HepG2 (cell line): ENCODE data around the gene TSEN54. TPM values are rescaled to one million over a fixed set of nuclear protein-coding genes. Genes with fewer than 3 reads are reported as not detected.

Experiments
- ATF1 ChIP-seq: IDR thresholded peaks from 2 replicates; pipeline ENCODE4 v1.6.1; 2016; ENCODE audit warnings: mild to moderate bottlenecking, control low read depth
- CCDC6 ChIP-seq: sonication (generic); formaldehyde crosslinking; IDR thresholded peaks from 2 replicates; pipeline ENCODE4 v1.8.1; 2022; ENCODE audit warnings: mild to moderate bottlenecking, missing genetic modification reagents, moderate library complexity
- GTF3A ChIP-seq: sonication (generic); formaldehyde crosslinking; conservative IDR thresholded peaks from 2 replicates; pipeline ENCODE4 v1.4.0; 2020; ENCODE audit warnings: mild to moderate bottlenecking, missing genetic modification reagents
- HNRNPL ChIP-seq: fragments of 200-400 bp; formaldehyde crosslinking; IDR thresholded peaks from 2 replicates; pipeline ENCODE4 v1.6.1; 2017; ENCODE audit warnings: mild to moderate bottlenecking, low read depth, low read length
- KDM2A ChIP-seq: sonication (generic); formaldehyde crosslinking; IDR thresholded peaks from 2 replicates; pipeline ENCODE4 v1.4.0; 2020; ENCODE audit warnings: low read depth, missing genetic modification reagents, borderline replicate concordance
- MAFK ChIP-seq, 2 experiments: IDR thresholded peaks in 1 of 2; conservative IDR thresholded peaks in 1 of 2; 2 replicates each; pipeline ENCODE4 v1.6.1; 2011; ENCODE audit warnings: improper control_type of control experiment in 2 of 2, low read length in 2 of 2
- NCOA1 ChIP-seq: sonication (generic); formaldehyde crosslinking; IDR thresholded peaks from 2 replicates; pipeline ENCODE4 v1.9.0; 2021; ENCODE audit warnings: missing genetic modification reagents
- NCOA2 ChIP-seq: sonication (generic); formaldehyde crosslinking; IDR thresholded peaks from 2 replicates; pipeline ENCODE4 v1.8.0; 2022; ENCODE audit warnings: inconsistent platforms
- NKX3-1 ChIP-seq: sonication (generic); formaldehyde crosslinking; IDR thresholded peaks from 2 replicates; pipeline ENCODE4 v1.5.0; 2020; ENCODE audit warnings: missing genetic modification reagents
- NR0B2 ChIP-seq: sonication (generic); formaldehyde crosslinking; IDR thresholded peaks from 2 replicates; pipeline ENCODE4 v1.4.0; 2020; ENCODE audit warnings: mild to moderate bottlenecking, missing genetic modification reagents
- SIX4 ChIP-seq: sonication (generic); formaldehyde crosslinking; IDR thresholded peaks from 2 replicates; pipeline ENCODE4 v1.4.0; 2020; ENCODE audit warnings: missing genetic modification reagents
- YY1 ChIP-seq: IDR thresholded peaks from 2 replicates; pipeline ENCODE4 v1.6.1; 2011; ENCODE audit warnings: low read length, low read depth, moderate library complexity, mild to moderate bottlenecking; ENCODE audit not compliant: insufficient read depth, insufficient replicate concordance
- ZBTB39 ChIP-seq: sonication (generic); formaldehyde crosslinking; IDR thresholded peaks from 2 replicates; pipeline ENCODE4 v1.5.0; 2020; ENCODE audit warnings: missing genetic modification reagents
- ZBTB43 ChIP-seq: sonication (generic); formaldehyde crosslinking; conservative IDR thresholded peaks from 2 replicates; pipeline ENCODE4 v1.4.0; 2020; ENCODE audit warnings: missing genetic modification reagents
- ZFP36L1 ChIP-seq: sonication (generic); formaldehyde crosslinking; IDR thresholded peaks from 2 replicates; pipeline ENCODE4 v1.8.0; 2022; ENCODE audit warnings: mild to moderate bottlenecking, missing genetic modification reagents, moderate library complexity
- ZNF484 ChIP-seq: sonication (generic); formaldehyde crosslinking; IDR thresholded peaks from 2 replicates; pipeline ENCODE4 v1.5.1; 2020; ENCODE audit warnings: mild to moderate bottlenecking, low read depth, missing genetic modification reagents, borderline replicate concordance
- ZNF562 ChIP-seq: sonication (generic); formaldehyde crosslinking; IDR thresholded peaks from 2 replicates; pipeline ENCODE4 v1.8.0; 2022; ENCODE audit warnings: missing genetic modification reagents, borderline replicate concordance
- ZNF782 ChIP-seq: sonication (generic); formaldehyde crosslinking; IDR thresholded peaks from 2 replicates; pipeline ENCODE4 v1.4.0; 2020; ENCODE audit warnings: missing genetic modification reagents, mild to moderate bottlenecking, borderline replicate concordance
- polyA plus RNA-seq, 8 experiments: library from polyadenylated mRNA; depleted of rRNA in 3 of 8; stranded (reverse) in 7 of 8; unstranded in 1 of 8; fragments of >200 nt; fragmentation: Illumina TruSeq in 4 of 8; extraction: Trizol in 4 of 8; gene quantifications; 2 replicates each; pipeline versions ENCODE4 v1.2.1 to v1.2.3, GENCODE V29; 2011 to 2016; ENCODE audit warnings: low read depth in 4 of 8, missing spikeins in 1 of 8, mixed read lengths in 1 of 8; ENCODE audit not compliant: insufficient read depth in 1 of 8
- total RNA-seq, 5 experiments: library from RNA; depleted of rRNA; stranded (reverse); fragments of >200 nt; fragmentation: Illumina TruSeq; extraction: Trizol; gene quantifications; 2 replicates each; pipeline ENCODE4 v1.2.3, GENCODE V29; 2016; ENCODE audit warnings: low read depth in 1 of 5
- TF ChIP-seq, protein P1 (sequence below): sonication (generic); formaldehyde crosslinking; IDR thresholded peaks from 2 replicates; pipeline ENCODE4 v1.5.0; 2020; ENCODE audit warnings: missing genetic modification reagents
- TF ChIP-seq, protein P2 (sequence below): sonication (generic); formaldehyde crosslinking; IDR thresholded peaks from 2 replicates; pipeline ENCODE4 v1.4.0; 2020; ENCODE audit warnings: missing genetic modification reagents, low read depth, mild to moderate bottlenecking, borderline replicate concordance
- TF ChIP-seq, protein P3 (sequence below): sonication (generic); formaldehyde crosslinking; IDR thresholded peaks from 2 replicates; pipeline ENCODE4 v1.8.0; 2022; ENCODE audit warnings: mild to moderate bottlenecking, missing genetic modification reagents; ENCODE audit not compliant: insufficient replicate concordance

TSEN54 gene
- total and polyA plus RNA-seq, 2 of the 13 experiments (the other 11 are each of a cell fraction or from before 2014, with no cell fraction given) = 62.9 to 63.3 TPM

DNA sequence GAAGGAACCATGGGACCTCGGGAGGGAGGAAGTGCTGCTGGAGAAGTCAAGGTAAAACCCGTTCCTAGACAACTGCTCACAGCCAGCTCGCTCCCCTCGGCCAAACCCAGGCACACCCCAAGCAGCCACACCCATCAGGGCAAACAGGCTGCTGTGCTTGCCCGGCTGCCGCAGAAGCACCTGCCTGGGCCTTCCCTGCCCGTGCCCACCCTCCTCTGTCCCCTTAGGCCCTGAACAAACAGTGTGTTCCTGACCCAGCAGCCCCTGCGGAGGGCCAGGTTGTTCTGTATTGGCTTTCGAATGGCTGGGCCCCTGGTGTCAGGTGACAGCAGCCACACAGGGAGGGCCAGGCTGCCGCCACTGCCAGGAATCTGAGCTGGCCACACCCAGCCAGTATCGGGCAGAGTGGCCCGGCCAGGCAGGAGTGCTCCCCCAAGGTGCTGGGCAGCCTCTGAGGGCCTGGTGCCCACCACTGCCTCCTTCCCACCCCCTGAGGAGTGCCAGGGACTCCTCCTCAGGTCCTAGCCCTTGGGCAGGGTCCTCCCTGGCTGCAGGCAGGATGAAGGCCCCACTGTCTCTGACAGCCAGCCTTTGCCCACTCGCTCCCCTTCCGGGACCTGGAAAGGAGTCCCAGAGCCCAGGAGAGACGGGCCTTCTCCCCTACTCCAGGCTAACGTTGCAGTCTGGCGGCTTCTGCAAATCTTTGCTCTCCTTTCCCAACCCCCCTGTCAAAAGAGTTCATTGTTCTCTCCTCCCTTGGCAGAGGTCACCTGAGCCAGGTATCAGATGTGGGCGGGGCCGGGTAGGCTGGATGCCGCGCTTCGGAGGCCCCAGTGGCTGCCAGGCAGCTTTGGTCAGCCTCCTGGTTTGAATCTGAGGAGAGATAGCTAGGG lies 33.2 kb downstream of the TSEN54 start (continued):
- TF ChIP-seq ZNF782 (CRISPR knock-in tag) (peak; percentile 58), ZNF484 (CRISPR knock-in tag) (0 out of 2 replicates have a peak, but pooled peaks have one; percentile 65), SIX4 (peak; percentile 99), ATF1 (CRISPR knock-in tag) (no peak), NKX3-1 (CRISPR knock-in tag) (no peak), YY1 (no peak), NCOA1 (CRISPR knock-in tag) (no peak), ZBTB39 (CRISPR knock-in tag) (no peak), CCDC6 (CRISPR knock-in tag) (peak; percentile 56; the same call in 1 of the 2 replicates), KDM2A (CRISPR knock-in tag) (peak; percentile 74; the same call in 1 of the 2 replicates), ZFP36L1 (CRISPR knock-in tag) (peak; percentile 77; the same call in 1 of the 2 replicates), MAFK (conservative IDR thresholded peaks at IDR 0.05 in 1 of 2, IDR thresholded peaks at IDR 0.05 in 1 of 2; ENCODE audit: low read length in 2 of 2) (no peak), HNRNPL (peak; percentile 97), ZNF562 (CRISPR knock-in tag) (no peak), NR0B2 (CRISPR knock-in tag) (peak; percentile 91), ZBTB43 (0 out of 2 replicates have a peak, but pooled peaks have one; percentile 34), NCOA2 (CRISPR knock-in tag) (peak; percentile 51), GTF3A (CRISPR knock-in tag) (no peak; the same call in 1 of the 2 replicates)
- TF ChIP-seq, protein P1, sequence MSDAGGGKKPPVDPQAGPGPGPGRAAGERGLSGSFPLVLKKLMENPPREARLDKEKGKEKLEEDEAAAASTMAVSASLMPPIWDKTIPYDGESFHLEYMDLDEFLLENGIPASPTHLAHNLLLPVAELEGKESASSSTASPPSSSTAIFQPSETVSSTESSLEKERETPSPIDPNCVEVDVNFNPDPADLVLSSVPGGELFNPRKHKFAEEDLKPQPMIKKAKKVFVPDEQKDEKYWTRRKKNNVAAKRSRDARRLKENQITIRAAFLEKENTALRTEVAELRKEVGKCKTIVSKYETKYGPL (CRISPR knock-in tag) = no peak
- TF ChIP-seq, protein P2, sequence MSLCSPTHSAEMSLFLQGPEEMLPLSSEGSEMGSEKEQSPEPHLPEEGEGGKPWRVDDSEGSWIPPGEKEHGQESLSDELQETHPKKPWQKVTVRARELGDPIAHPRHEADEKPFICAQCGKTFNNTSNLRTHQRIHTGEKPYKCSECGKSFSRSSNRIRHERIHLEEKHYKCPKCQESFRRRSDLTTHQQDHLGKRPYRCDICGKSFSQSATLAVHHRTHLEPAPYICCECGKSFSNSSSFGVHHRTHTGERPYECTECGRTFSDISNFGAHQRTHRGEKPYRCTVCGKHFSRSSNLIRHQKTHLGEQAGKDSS (CRISPR knock-in tag) = 0 out of 2 replicates have a peak, but pooled peaks have one; percentile 37
- TF ChIP-seq, protein P3, sequence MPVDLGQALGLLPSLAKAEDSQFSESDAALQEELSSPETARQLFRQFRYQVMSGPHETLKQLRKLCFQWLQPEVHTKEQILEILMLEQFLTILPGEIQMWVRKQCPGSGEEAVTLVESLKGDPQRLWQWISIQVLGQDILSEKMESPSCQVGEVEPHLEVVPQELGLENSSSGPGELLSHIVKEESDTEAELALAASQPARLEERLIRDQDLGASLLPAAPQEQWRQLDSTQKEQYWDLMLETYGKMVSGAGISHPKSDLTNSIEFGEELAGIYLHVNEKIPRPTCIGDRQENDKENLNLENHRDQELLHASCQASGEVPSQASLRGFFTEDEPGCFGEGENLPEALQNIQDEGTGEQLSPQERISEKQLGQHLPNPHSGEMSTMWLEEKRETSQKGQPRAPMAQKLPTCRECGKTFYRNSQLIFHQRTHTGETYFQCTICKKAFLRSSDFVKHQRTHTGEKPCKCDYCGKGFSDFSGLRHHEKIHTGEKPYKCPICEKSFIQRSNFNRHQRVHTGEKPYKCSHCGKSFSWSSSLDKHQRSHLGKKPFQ (CRISPR knock-in tag) = peak; percentile 65
